D721Med (cell line): ENCODE results near the gene NFATC1.

ENCODE experiments used
- DNase-seq: peaks from one replicate; pipeline ENCODE4 v3.0.0; 2011; ENCODE audit warnings: low spot score; ENCODE audit not compliant: insufficient read length
- FAIRE-seq: peaks from 2 replicates; lab custom pipeline; 2011; peaks lifted over from hg19 to GRCh38; lab: Jason Lieb, UNC
- TF ChIP-seq, protein P1 (sequence below): IDR thresholded peaks from 2 replicates; pipeline ENCODE4 v1.5.1; 2012; ENCODE audit warnings: mild to moderate bottlenecking, control low read depth; ENCODE audit not compliant: insufficient read depth; ENCODE audit errors: missing control alignments

The NFATC1 gene

DNA sequence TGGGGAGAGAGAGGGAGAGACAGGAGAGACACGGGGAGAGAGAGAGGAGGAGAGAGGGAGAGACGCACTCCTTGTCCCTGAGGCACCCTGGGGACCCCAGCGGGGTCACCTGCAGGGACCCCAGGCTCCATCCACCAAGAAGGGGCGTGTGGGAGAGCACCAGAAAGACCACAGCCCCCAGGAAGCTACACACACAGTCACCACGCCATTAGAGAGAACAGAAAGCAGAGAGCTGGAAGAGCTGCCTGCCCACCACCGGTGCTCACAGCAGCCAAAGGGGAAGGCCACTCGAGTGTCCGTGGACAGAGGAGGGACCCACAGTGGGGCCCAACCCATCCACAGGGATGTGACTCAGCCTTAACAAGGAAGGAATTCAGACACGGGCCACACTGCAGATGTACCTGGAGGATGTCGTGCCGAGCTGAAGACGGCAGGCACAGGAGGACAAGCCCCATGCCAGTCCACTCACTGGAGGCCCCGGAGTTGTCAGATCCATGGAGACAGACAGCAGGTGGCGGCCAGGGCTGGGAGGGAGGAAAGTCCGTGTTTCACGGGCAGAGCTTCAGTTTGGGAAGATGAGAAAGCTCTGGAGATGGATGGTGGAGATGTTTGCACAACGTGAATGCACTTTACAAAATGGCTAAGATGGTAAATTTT lies 11.5 kb upstream of the NFATC1 start:
- TF ChIP-seq, protein P1, sequence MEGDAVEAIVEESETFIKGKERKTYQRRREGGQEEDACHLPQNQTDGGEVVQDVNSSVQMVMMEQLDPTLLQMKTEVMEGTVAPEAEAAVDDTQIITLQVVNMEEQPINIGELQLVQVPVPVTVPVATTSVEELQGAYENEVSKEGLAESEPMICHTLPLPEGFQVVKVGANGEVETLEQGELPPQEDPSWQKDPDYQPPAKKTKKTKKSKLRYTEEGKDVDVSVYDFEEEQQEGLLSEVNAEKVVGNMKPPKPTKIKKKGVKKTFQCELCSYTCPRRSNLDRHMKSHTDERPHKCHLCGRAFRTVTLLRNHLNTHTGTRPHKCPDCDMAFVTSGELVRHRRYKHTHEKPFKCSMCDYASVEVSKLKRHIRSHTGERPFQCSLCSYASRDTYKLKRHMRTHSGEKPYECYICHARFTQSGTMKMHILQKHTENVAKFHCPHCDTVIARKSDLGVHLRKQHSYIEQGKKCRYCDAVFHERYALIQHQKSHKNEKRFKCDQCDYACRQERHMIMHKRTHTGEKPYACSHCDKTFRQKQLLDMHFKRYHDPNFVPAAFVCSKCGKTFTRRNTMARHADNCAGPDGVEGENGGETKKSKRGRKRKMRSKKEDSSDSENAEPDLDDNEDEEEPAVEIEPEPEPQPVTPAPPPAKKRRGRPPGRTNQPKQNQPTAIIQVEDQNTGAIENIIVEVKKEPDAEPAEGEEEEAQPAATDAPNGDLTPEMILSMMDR, result no peak
- DNase-seq, result peak; percentile 49
- no peak for FAIRE-seq

DNA sequence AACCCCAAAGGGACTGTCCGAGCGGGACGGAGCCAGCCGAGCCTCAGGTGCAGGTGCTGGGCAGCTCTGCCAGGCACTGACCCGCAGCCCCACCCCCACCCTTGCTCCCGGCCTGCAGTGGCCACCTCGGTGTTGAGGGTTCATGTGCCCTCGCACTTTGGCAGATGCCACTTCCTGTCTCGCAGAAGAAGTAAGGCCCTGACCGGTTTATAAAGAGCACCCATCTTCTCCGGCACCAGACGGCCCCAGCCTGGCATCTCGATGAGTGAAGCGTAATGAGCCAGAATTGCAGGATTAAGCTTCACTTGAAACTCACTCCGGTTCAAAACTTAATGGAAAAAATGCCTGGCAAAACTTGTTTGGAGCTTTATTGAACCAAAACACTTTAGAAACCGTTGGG lies 10.9 kb upstream of the NFATC1 start:
- FAIRE-seq (no peak), DNase-seq (no peak)
- TF ChIP-seq, protein P1, result no peak

- FAIRE-seq, result no peak
- DNase-seq, result no peak
- TF ChIP-seq, protein P1, result no peak
Measured at GRCh38 chr18:79385326-79385707, 10.4 kb upstream of the NFATC1 start.

DNA sequence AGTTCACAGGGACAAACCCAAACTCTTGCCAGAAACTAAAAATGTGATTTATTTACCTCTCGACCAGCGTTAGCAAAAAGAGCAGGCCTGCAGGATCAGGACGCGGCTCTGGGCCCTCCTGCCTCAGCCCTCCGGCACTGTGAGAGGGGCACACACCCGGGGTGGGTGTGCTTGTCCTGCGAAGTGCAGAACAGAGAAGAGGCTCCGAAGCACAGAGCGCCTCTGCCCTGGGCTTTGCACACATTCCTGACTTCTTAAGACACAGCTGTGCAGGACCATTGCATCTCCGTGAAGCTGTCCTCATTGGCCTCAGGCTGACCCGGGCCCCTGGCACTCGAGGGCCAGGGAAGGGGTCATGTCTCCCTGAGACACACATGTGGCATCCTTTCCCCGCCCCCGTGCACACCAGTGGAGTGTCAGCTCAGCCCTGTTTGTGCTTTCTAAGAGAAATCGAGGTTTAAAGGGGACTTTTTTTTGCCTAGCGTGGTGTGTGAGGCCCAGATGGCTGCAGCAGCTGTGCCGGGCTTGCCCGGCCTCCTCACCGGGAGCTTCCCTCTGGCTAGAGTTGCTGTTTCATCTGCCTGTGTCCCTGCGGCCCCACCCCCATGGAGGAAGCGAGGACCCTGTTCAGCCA lies 9.9 kb upstream of the NFATC1 start:
- FAIRE-seq (no peak), DNase-seq (peak; percentile 46)
- TF ChIP-seq, protein P1, result no peak

- TF ChIP-seq, protein P1, result no peak
- FAIRE-seq, result no peak
- DNase-seq, result no peak
Measured at GRCh38 chr18:79386547-79386946, 9.2 kb upstream of the NFATC1 start.

DNA sequence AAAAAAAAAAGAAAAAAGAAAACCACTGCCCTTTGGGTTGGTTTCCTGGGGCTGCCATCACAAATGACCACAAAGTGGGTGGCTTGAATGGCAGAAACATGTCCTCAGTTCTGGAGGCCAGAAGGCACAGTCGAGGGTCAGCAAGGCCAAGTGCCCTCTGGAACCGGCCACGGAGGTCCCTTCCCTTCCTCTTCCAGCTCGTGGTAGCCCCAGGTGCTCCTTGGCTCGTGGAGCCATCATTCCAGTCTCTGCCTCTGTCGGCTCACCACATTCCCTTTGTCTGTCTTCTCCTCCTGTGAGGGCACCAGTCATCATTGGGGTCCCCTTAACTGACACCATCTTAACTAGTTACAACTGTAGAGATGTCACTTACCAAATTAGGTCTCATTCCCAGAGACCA lies 8.5 kb upstream of the NFATC1 start:
- DNase-seq (no peak), FAIRE-seq (peak; percentile 60)
- TF ChIP-seq, protein P1, result no peak

DNA sequence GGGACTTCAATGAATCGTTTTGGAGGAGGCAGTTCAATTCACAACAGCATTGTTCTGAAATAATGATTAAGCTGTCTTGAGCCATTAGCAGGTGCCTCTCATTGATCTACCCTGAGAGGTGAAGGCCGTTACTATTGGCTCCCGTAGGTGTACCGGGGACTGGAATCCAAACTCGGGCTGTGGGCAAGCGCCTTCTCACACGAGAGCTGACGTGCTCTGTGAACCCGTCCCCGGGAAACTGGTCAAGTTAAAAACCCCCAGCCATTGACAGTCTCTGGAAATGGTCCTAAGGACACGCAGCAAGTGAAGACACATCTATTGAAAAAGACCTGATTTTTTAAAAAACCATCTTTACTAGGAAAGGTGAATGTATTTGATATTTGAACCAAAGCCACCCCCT lies 8.1 kb upstream of the NFATC1 start:
- TF ChIP-seq, protein P1, result no peak
- FAIRE-seq (no peak), DNase-seq (no peak)
